ENCODE measurements around the gene FOXE1.

FOXE1 gene

GRCh38 chr9:97891736-97892135, 38.7 kb downstream of the FOXE1 start:
- Histone ChIP-seq H4K20me1 (ENCODE audit: control insufficient read depth, insufficient read depth, low read depth, low read length) (no peaks in the 10 kb centered on the region), H3K27ac (ENCODE audit: low read depth, low read length) (no peak overlapping the region), H3K4me3 (ENCODE audit: low read length) (no peak overlapping the region), H3K9me3 (ENCODE audit: control insufficient read depth, insufficient read depth, low read length) (no peaks in the 10 kb centered on the region), H3K27me3 (ENCODE audit: control insufficient read depth, low read length) (peaks cover 4% of the 10 kb centered on the region; the same call in 1 of the 2 replicates), H3F3A (ENCODE audit: control insufficient read depth, insufficient read depth) (no peaks in the 10 kb centered on the region), H3K36me3 (ENCODE audit: control insufficient read depth, low read length) (no peaks in the 10 kb centered on the region), H3K9me2 (replicated peaks; ENCODE audit: control insufficient read depth, low read length) (no peaks in the 10 kb centered on the region), H3K4me2 (ENCODE audit: low read length) (no peak overlapping the region), H3K79me2 (ENCODE audit: control insufficient read depth, low read length) (no peaks in the 10 kb centered on the region), H3K4me1 (ENCODE audit: control insufficient read depth, low read length) (0 out of 2 replicates have a peak, but pooled peaks cover 4% of the 10 kb centered on the region)
- TF ChIP-seq CTCF (IDR thresholded peaks at IDR 0.05; ENCODE audit: low read depth, low read length, poor library complexity, severe bottlenecking) = no peak
- no peak for TF ChIP-seq EZH2phosphoT487 (IDR thresholded peaks at IDR 0.05; ENCODE audit: borderline replicate concordance, low read length)

- Histone ChIP-seq H4K20me1 (ENCODE audit: control insufficient read depth, insufficient read depth, low read depth, low read length) (no peaks in the 10 kb centered on the region), H3K9me3 (ENCODE audit: control insufficient read depth, insufficient read depth, low read length) (no peaks in the 10 kb centered on the region), H3K27me3 (ENCODE audit: control insufficient read depth, low read length) (peaks cover 4% of the 10 kb centered on the region; the same call in 1 of the 2 replicates), H3K27ac (ENCODE audit: low read depth, low read length) (no peak overlapping the region), H3K36me3 (ENCODE audit: control insufficient read depth, low read length) (no peaks in the 10 kb centered on the region), H3K4me2 (ENCODE audit: low read length) (no peak overlapping the region), H3K79me2 (ENCODE audit: control insufficient read depth, low read length) (no peaks in the 10 kb centered on the region), H3F3A (ENCODE audit: control insufficient read depth, insufficient read depth) (no peaks in the 10 kb centered on the region), H3K4me3 (ENCODE audit: low read length) (no peak overlapping the region), H3K9me2 (replicated peaks; ENCODE audit: control insufficient read depth, low read length) (no peaks in the 10 kb centered on the region), H3K4me1 (ENCODE audit: control insufficient read depth, low read length) (0 out of 2 replicates have a peak, but pooled peaks cover 4% of the 10 kb centered on the region)
- TF ChIP-seq CTCF (IDR thresholded peaks at IDR 0.05; ENCODE audit: low read depth, low read length, poor library complexity, severe bottlenecking) = no peak
- TF ChIP-seq EZH2phosphoT487 (IDR thresholded peaks at IDR 0.05; ENCODE audit: borderline replicate concordance, low read length) = no peak
These were observed 39.4 kb downstream of the FOXE1 start for GRCh38 chr9:97892421-97892820.

- H3K27ac ChIP-seq (ENCODE audit: low read depth, low read length) = no peak overlapping the region
- H4K20me1 ChIP-seq (ENCODE audit: control insufficient read depth, insufficient read depth, low read depth, low read length) = no peaks in the 10 kb centered on the region
- no peak for TF ChIP-seq EZH2phosphoT487 (IDR thresholded peaks at IDR 0.05; ENCODE audit: borderline replicate concordance, low read length)
- no peak for TF ChIP-seq CTCF (IDR thresholded peaks at IDR 0.05; ENCODE audit: low read depth, low read length, poor library complexity, severe bottlenecking)
- no peak overlapping the region for H3K4me3 ChIP-seq (ENCODE audit: low read length)
- no peaks in the 10 kb centered on the region for H3K9me3 ChIP-seq (ENCODE audit: control insufficient read depth, insufficient read depth, low read length)
- no peaks in the 10 kb centered on the region for H3F3A ChIP-seq (ENCODE audit: control insufficient read depth, insufficient read depth)
- 0 out of 2 replicates have a peak, but pooled peaks cover 4% of the 10 kb centered on the region for H3K4me1 ChIP-seq (ENCODE audit: control insufficient read depth, low read length)
- no peaks in the 10 kb centered on the region for H3K79me2 ChIP-seq (ENCODE audit: control insufficient read depth, low read length)
- no peaks in the 10 kb centered on the region for H3K27me3 ChIP-seq (ENCODE audit: control insufficient read depth, low read length)
- no peak overlapping the region for H3K4me2 ChIP-seq (ENCODE audit: low read length)
- H3K36me3 ChIP-seq (ENCODE audit: control insufficient read depth, low read length) = peaks cover 1% of the 10 kb centered on the region
- H3K9me2 ChIP-seq (replicated peaks; ENCODE audit: control insufficient read depth, low read length) = no peaks in the 10 kb centered on the region
These were observed 42.2 kb downstream of the FOXE1 start for GRCh38 chr9:97895211-97895610.

All from DOHH2 (cell line).